SK-N-SH (cell line): Measurements from ENCODE around the gene GALK2. TPM values are rescaled to one million over a fixed set of nuclear protein-coding genes. Genes with fewer than 3 reads are reported as not detected.
"Not testable (repeated sequence)": the region's sequence is repeated elsewhere in the genome, so short reads cannot be mapped to it uniquely, and the experiment has no call there.

Experiments used
- CTCF ChIA-PET: fragments of 300-600, 350-600 bp; formaldehyde crosslinking; extraction: SDS; loops from one replicate; lab custom pipeline; 2021; lab: Yijun Ruan, JAX
- POLR2A ChIA-PET: fragments of 350-600 bp; sonication (Branson Sonifier 250); formaldehyde crosslinking; extraction: SDS; loops from one replicate; lab custom pipeline; 2020; ENCODE audit warnings: antibody characterized with exemption, inconsistent platforms; lab: Yijun Ruan, JAX
- DNase-seq: peaks from one replicate; pipeline ENCODE4 v3.0.0; 2012
- H2AFZ ChIP-seq: fragments of 200-600 bp; sonication (generic); 2 replicates; pipeline ENCODE4 v1.8.1; 2016; ENCODE audit warnings: antibody characterized with exemption, mild to moderate bottlenecking, low read depth
- H3F3A ChIP-seq: fragments of 200-600 bp; sonication (generic); replicated peaks from 2 replicates; pipeline ENCODE3; 2016; ENCODE audit warnings: antibody characterized with exemption, mild to moderate bottlenecking; ENCODE audit not compliant: insufficient read depth
- H3K27ac ChIP-seq, 2 experiments: fragments of 200-500 bp in 1 of 2; fragments of 200-600 bp in 1 of 2; sonication (Bioruptor generic) in 1 of 2; sonication (generic), shearing (Covaris generic) in 1 of 2; 2 replicates each; pipeline versions ENCODE4 v1.5.1 to v1.6.1; 2014 to 2016; ENCODE audit warnings: low read depth in 2 of 2, inconsistent platforms in 1 of 2, low read length in 1 of 2, mild to moderate bottlenecking in 1 of 2, mixed read lengths in 1 of 2
- H3K27me3 ChIP-seq: fragments of 200-600 bp; sonication (generic), shearing (Covaris generic); 2 replicates; pipeline ENCODE4 v1.6.1; 2016; ENCODE audit warnings: mixed run types; ENCODE audit not compliant: insufficient read depth
- H3K36me3 ChIP-seq, 2 experiments: fragments of 200-500 bp in 1 of 2; fragments of 200-600 bp in 1 of 2; sonication (Bioruptor generic) in 1 of 2; sonication (generic) in 1 of 2; replicated peaks in 1 of 2; 2 replicates each; pipeline versions ENCODE3 to v1.5.1; 2014 to 2016; ENCODE audit warnings: low read length in 1 of 2, mild to moderate bottlenecking in 1 of 2; ENCODE audit not compliant: insufficient read depth in 2 of 2, control insufficient read depth in 1 of 2
- H3K4me1 ChIP-seq, 2 experiments: fragments of 200-500 bp in 1 of 2; fragments of 200-600 bp in 1 of 2; sonication (Bioruptor generic) in 1 of 2; sonication (generic), shearing (Covaris generic) in 1 of 2; 2 replicates each; pipeline versions ENCODE4 v1.5.1 to v1.6.1; 2014 to 2016; ENCODE audit warnings: low read depth in 1 of 2, low read length in 1 of 2, mixed run types in 1 of 2; ENCODE audit not compliant: insufficient read depth in 2 of 2, control insufficient read depth in 1 of 2
- H3K4me2 ChIP-seq: fragments of 200-600 bp; sonication (generic), shearing (Covaris generic); 2 replicates; pipeline ENCODE4 v1.6.1; 2017; ENCODE audit warnings: mixed run types
- H3K4me3 ChIP-seq, 2 experiments: fragments of 200-500 bp in 1 of 2; fragments of 200-600 bp in 1 of 2; sonication (Bioruptor generic) in 1 of 2; sonication (generic), shearing (Covaris generic) in 1 of 2; 2 replicates each; pipeline versions ENCODE4 v1.5.1 to v1.8.1; 2014 to 2016; ENCODE audit warnings: low read depth in 2 of 2, inconsistent platforms in 1 of 2, low read length in 1 of 2, mild to moderate bottlenecking in 1 of 2, mixed read lengths in 1 of 2, moderate library complexity in 1 of 2
- H3K79me2 ChIP-seq: fragments of 200-600 bp; sonication (generic); 2 replicates; pipeline ENCODE4 v1.8.1; 2017; ENCODE audit warnings: mild to moderate bottlenecking; ENCODE audit not compliant: insufficient read depth
- H3K9ac ChIP-seq: fragments of 200-600 bp; sonication (generic); 2 replicates; pipeline ENCODE4 v1.6.1; 2017; ENCODE audit warnings: mixed run types
- H3K9me2 ChIP-seq: fragments of 200-600 bp; sonication (generic); 2 replicates; pipeline ENCODE4 v1.6.1; 2017; ENCODE audit warnings: mixed run types
- H3K9me3 ChIP-seq: fragments of 200-600 bp; sonication (generic); 2 replicates; pipeline ENCODE4 v1.6.1; 2017; ENCODE audit warnings: mixed run types, mild to moderate bottlenecking, moderate library complexity
- H4K20me1 ChIP-seq: fragments of 200-600 bp; sonication (generic); 2 replicates; pipeline ENCODE4 v1.6.1; 2017; ENCODE audit warnings: mild to moderate bottlenecking, mixed run types; ENCODE audit not compliant: insufficient read depth
- FOXJ3 ChIP-seq: sonication (generic); formaldehyde crosslinking; IDR thresholded peaks from 2 replicates; pipeline ENCODE4 v1.5.1; 2020; ENCODE audit warnings: mild to moderate bottlenecking, missing genetic modification reagents
- FOXM1 ChIP-seq: IDR thresholded peaks from 2 replicates; pipeline ENCODE4 v1.4.0; 2012; ENCODE audit warnings: low read depth, mild to moderate bottlenecking
- GABPA ChIP-seq: IDR thresholded peaks from 2 replicates; pipeline ENCODE4 v1.4.0; 2012; ENCODE audit warnings: low read depth, mild to moderate bottlenecking
- MEF2A ChIP-seq: IDR thresholded peaks from 2 replicates; pipeline ENCODE4 v1.4.0; 2012; ENCODE audit warnings: low read depth, borderline replicate concordance
- POLR2AphosphoS5 ChIP-seq: IDR thresholded peaks from 2 replicates; pipeline ENCODE4 v1.6.1; 2012; ENCODE audit warnings: low read depth, low read length
- RAD21 ChIP-seq: IDR thresholded peaks from 2 replicates; pipeline ENCODE4 v1.6.1; 2012; ENCODE audit warnings: mild to moderate bottlenecking, low read length
- TCF12 ChIP-seq: IDR thresholded peaks from 2 replicates; pipeline ENCODE4 v1.4.0; 2012
- USF2 ChIP-seq: fragments of 150-350 bp; IDR thresholded peaks from 2 replicates; pipeline ENCODE4 v1.6.1; 2017; ENCODE audit warnings: antibody characterized with exemption, low read length, low read depth, borderline replicate concordance
- YY1 ChIP-seq: IDR thresholded peaks from 2 replicates; pipeline ENCODE4 v1.4.0; 2012; ENCODE audit warnings: low read depth, mild to moderate bottlenecking
- WGBS: methylation state at CpG from one replicate; pipeline ENCODE4 v1.1.6; 2017; ENCODE audit warnings: low lambda C conversion rate; 5-methylcytosine and 5-hydroxymethylcytosine counted together
- polyA plus RNA-seq, 3 experiments: library from polyadenylated mRNA; depleted of rRNA; stranded (reverse); fragments of >200 nt; gene quantifications; 2 replicates each; pipeline ENCODE4 v1.2.3, GENCODE V29; 2012
- TF ChIP-seq, protein P1 (sequence below): fragments of 150-350 bp; IDR thresholded peaks from 2 replicates; pipeline ENCODE4 v1.6.1; 2016; ENCODE audit warnings: mild to moderate bottlenecking, low read depth, low read length

GALK2 gene
- polyA plus RNA-seq, 1 of the 3 experiments (the other 2 are of a cell fraction) = 19.0 TPM

DNA sequence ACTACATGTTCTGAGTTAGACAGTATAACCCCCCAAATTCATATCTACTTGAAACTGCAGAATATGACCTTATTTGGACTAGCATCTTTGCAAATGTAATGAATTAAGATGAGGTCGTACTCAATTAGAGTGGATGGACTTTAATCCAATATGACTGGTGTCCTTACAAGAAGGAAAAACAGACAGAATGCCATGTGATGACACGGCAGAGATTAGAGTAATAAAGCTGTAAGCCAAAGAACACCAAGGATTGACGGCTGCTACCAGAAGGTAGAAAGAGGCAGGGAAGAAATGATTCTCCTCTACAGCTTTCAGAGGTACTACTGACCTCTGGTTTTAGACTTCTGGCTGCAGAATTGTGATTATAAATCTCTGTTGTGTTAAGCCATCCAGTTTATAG, 30.3 kb downstream of the GALK2 start:
- Histone ChIP-seq H3K4me2 (no peak overlapping the region), H3K27me3 (no peaks in the 10 kb centered on the region), H3K36me3 (peaks cover 4 to 5% of the 10 kb centered on the region in 2 experiments), H3K4me3 (no peak overlapping the region), H4K20me1 (no peaks in the 10 kb centered on the region), H3K9me2 (no peaks in the 10 kb centered on the region), H3F3A (no peaks in the 10 kb centered on the region), H2AFZ (no peak overlapping the region), H3K27ac (no peak overlapping the region), H3K9me3 (no peaks in the 10 kb centered on the region), H3K79me2 (peaks cover 4% of the 10 kb centered on the region; the same call in 1 of the 2 replicates), H3K4me1 (no peaks in the 10 kb centered on the region), H3K9ac (no peak overlapping the region)
- ChIA-PET CTCF (interaction anchor here (1.0 kb wide), 1 partner anchor 55 kb away, joined by 3 read pairs; no protein-coding TSS in a partner anchor), POLR2A (no interaction called here)
- TF ChIP-seq GABPA (no peak), YY1 (no peak), POLR2AphosphoS5 (no peak), RAD21 (no peak), FOXJ3 (CRISPR knock-in tag) (no peak), MEF2A (no peak)
- TF ChIP-seq, protein P1, sequence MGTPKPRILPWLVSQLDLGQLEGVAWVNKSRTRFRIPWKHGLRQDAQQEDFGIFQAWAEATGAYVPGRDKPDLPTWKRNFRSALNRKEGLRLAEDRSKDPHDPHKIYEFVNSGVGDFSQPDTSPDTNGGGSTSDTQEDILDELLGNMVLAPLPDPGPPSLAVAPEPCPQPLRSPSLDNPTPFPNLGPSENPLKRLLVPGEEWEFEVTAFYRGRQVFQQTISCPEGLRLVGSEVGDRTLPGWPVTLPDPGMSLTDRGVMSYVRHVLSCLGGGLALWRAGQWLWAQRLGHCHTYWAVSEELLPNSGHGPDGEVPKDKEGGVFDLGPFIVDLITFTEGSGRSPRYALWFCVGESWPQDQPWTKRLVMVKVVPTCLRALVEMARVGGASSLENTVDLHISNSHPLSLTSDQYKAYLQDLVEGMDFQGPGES = no peak
- DNase-seq = no peak
- WGBS = 82% methylated on average over 3 of the region's 3 CpGs

DNA sequence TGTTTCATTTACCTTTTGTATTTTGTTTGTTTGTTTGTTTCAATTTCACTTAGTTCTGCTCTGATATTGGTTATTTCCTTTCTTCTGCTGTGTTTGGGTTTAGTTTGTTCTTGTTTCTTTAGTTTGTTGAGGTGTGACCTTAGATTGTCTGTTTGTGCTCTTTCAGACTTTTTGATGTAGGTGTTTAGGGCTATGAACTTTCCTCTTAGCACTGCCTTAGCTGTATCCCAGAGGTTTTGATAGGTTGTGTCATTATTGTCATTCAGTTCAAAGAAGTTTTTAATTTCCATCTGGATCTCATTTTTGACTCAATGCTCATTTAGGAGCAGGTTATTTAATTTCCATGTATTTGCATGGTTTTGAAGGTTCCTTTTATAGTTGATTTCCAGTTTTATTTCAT, 38.1 kb downstream of the GALK2 start:
- H3K9me3 ChIP-seq, H3K4me2 ChIP-seq, H3K27me3 ChIP-seq, H4K20me1 ChIP-seq, H2AFZ ChIP-seq, H3K79me2 ChIP-seq, CTCF ChIA-PET, POLR2A ChIA-PET, H3K27ac ChIP-seq, DNase-seq, H3K4me1 ChIP-seq, H3K36me3 ChIP-seq, H3K9ac ChIP-seq, H3K9me2 ChIP-seq, H3K4me3 ChIP-seq, H3F3A ChIP-seq: not testable (repeated sequence)

DNA sequence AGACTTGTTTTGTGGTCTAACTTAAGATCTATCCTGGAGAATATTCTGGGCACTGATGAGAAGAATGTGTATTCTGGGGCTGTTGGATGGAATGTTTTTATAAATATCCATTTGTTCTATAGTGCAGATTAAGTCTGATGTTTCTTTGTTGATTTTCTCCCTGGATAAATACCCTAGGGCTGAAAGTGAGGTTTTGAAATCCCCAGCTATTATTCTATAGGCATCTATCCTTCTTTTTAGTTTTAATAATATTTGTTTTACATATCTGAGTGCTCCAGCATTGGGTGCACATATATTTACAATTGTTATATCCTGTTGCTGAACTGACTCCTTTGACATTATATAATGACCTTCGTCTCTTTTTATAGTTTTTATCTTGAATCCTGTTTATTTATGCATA, 42.9 kb downstream of the GALK2 start:
- CTCF ChIA-PET = no interaction called here

More for the DNA sequence above, 42.9 kb downstream of the GALK2 start:
- H3K4me2 ChIP-seq = no peak overlapping the region
- peaks cover 0 to 5% of the 10 kb centered on the region in 2 experiments; a peak in 1 of 4 replicates for H3K4me1 ChIP-seq
- no peak for TF ChIP-seq USF2
- TF ChIP-seq FOXM1 = no peak
- TF ChIP-seq MEF2A = no peak
- no peak for TF ChIP-seq TCF12
- no peak for TF ChIP-seq RAD21
- POLR2A ChIA-PET = no interaction called here
- DNase-seq = no peak
- no peaks in the 10 kb centered on the region for H3K9me3 ChIP-seq
- H3K79me2 ChIP-seq = peaks cover 5% of the 10 kb centered on the region
- H3F3A ChIP-seq = no peaks in the 10 kb centered on the region
- no peak overlapping the region for H3K27ac ChIP-seq
- H3K9ac ChIP-seq = no peak overlapping the region
- no peak overlapping the region for H3K4me3 ChIP-seq
- H4K20me1 ChIP-seq = no peaks in the 10 kb centered on the region
- 78% methylated on average over 1 of the region's 1 CpG for WGBS
- no peak overlapping the region for H2AFZ ChIP-seq
- H3K36me3 ChIP-seq = no peaks in the 10 kb centered on the region
- H3K27me3 ChIP-seq = no peaks in the 10 kb centered on the region
- H3K9me2 ChIP-seq = no peaks in the 10 kb centered on the region
